K562 (cell line): ENCODE measurements around the gene ZFAND2B. TPM values are rescaled to one million over a fixed set of nuclear protein-coding genes. Genes with fewer than 3 reads are reported as not detected.

ENCODE experiments used
- BACH1 ChIP-seq: fragments of 200-800 bp; sonication (Bioruptor generic); IDR thresholded peaks from 2 replicates; pipeline ENCODE4 v1.6.1; 2016; ENCODE audit warnings: missing genetic modification characterization, missing compliant biosample characterization
- CBX2 ChIP-seq: fragments of 200-600 bp; sonication (generic); IDR thresholded peaks from one replicate; pipeline ENCODE4 v1.6.1; 2012; ENCODE audit warnings: mild to moderate bottlenecking, low read length, inconsistent platforms; ENCODE audit not compliant: insufficient read depth, poor library complexity, severe bottlenecking
- DMBX1 ChIP-seq: fragments of 250-450 bp; sonication (Bioruptor Pico); IDR thresholded peaks from 2 replicates; pipeline ENCODE4 v1.8.0; 2022; ENCODE audit warnings: inconsistent platforms, mild to moderate bottlenecking, moderate library complexity, borderline replicate concordance
- HLTF ChIP-seq: fragments of 450-650 bp; IDR thresholded peaks from 2 replicates; pipeline ENCODE4 v1.6.1; 2016
- HSF4 ChIP-seq: fragments of 250-450 bp; sonication (Bioruptor Pico); IDR thresholded peaks from 2 replicates; pipeline ENCODE4 v2.1.2; 2022; ENCODE audit warnings: mild to moderate bottlenecking, moderate library complexity, borderline replicate concordance
- JUNB ChIP-seq: fragments of 450-650 bp; formaldehyde crosslinking; conservative IDR thresholded peaks from 2 replicates; pipeline ENCODE4 v1.4.0; 2020; ENCODE audit warnings: mild to moderate bottlenecking
- PHF8 ChIP-seq: fragments of 200-600 bp; sonication (generic); IDR thresholded peaks from 2 replicates; pipeline ENCODE4 v1.6.1; 2012; ENCODE audit warnings: mixed run types, mild to moderate bottlenecking, inconsistent platforms, low read length, moderate library complexity, borderline replicate concordance
- ZNF165 ChIP-seq: fragments of 250-450 bp; sonication (Bioruptor Pico); IDR thresholded peaks from 2 replicates; pipeline ENCODE4 v1.4.0; 2020; ENCODE audit warnings: borderline replicate concordance
- ZNF592 ChIP-seq: fragments of 450-650 bp; IDR thresholded peaks from 2 replicates; pipeline ENCODE4 v1.6.1; 2017; ENCODE audit warnings: antibody characterized with exemption, mild to moderate bottlenecking
- ZNF609 ChIP-seq: sonication (generic); formaldehyde crosslinking; IDR thresholded peaks from 2 replicates; pipeline ENCODE4 v1.8.1; 2023; ENCODE audit warnings: missing genetic modification reagents, mild to moderate bottlenecking, borderline replicate concordance
- polyA plus RNA-seq, 8 experiments: library from polyadenylated mRNA; depleted of rRNA in 4 of 8; stranded (reverse) in 5 of 8; unstranded in 3 of 8; fragments of >200 nt; fragmentation: Nextera tagmentation in 2 of 8; fragmentation: Illumina TruSeq in 1 of 8; extraction: Ambion mirVana in 2 of 8; extraction: Trizol in 1 of 8; gene quantifications; 2 replicates each; pipeline versions ENCODE4 v1.2.1 to v1.2.3, GENCODE V29; 2011 to 2014; ENCODE audit warnings: inconsistent platforms in 1 of 8, missing spikeins in 1 of 8
- total RNA-seq, 7 experiments: library from RNA; depleted of rRNA in 6 of 7; stranded (reverse); fragments of >200 nt in 6 of 7; fragmentation: Illumina TruSeq in 2 of 7; extraction: Trizol in 2 of 7; gene quantifications; 2 replicates each; pipeline versions ENCODE4 v1.2.1 to v1.2.3, GENCODE V29; 2011 to 2021; ENCODE audit warnings: low replicate concordance in 1 of 7
- TF ChIP-seq, protein P1 (sequence below): fragments of 450-650 bp; formaldehyde crosslinking; IDR thresholded peaks from 2 replicates; pipeline ENCODE4 v1.4.0; 2020; ENCODE audit warnings: mild to moderate bottlenecking, moderate library complexity
- TF ChIP-seq, protein P2 (sequence below), 2 experiments: fragments of 450-650 bp; conservative IDR thresholded peaks; 2 replicates each; pipeline ENCODE4 v1.6.1; 2017; ENCODE audit warnings: mild to moderate bottlenecking in 2 of 2, moderate library complexity in 2 of 2

Gene ZFAND2B
- total and polyA plus RNA-seq, 9 of the 15 experiments (the other 6 are each of a cell fraction or from before 2014, with no cell fraction given) = 9.9 to 33.3 (median 26.1) TPM

DNA sequence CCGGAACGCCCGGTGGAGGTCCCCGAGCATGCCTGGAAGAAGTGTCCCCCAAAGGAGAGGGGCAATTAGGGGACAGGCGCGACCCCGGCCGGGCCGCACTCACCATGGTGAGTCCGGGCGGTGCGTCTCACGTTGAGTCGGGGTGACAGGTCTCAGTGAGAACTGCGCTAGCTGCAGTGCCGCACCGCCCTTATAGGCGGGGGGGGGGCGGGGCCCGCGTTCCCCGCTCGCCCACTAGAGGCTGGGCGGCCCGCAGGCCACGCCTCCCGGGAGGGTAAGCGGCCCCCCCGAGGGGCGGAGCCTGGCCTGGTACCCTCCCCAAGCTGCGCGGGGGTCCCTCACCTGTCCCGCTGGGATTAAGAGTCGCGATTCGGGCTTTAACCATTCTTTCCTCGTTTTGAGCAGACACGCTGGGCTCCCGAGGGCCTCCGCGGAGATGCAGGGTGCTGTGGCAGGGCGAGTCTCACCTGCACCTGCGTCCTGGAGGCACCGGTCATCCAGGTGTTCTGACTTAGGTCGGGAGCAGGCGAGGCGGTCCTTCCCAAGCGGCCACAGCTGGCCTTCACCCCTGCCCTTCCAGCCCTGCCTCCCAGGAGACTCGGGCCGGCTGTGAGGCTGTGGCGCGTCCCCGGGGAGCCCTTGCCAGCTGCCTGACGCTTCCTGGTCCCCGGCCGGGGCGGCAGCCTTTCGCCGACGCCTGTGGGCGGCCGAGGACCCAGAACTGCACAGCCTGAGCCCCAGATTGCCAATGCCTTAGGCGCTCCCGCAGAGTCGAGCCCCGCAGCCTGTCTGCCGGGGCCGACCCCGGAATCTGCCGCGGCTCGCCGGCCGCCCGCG is 47.4 kb downstream of the ZFAND2B start, which contains the start of gene TUBA4A (continued):
- no peak for TF ChIP-seq ZNF592
- TF ChIP-seq CBX2 = no peak
- TF ChIP-seq, protein P1, sequence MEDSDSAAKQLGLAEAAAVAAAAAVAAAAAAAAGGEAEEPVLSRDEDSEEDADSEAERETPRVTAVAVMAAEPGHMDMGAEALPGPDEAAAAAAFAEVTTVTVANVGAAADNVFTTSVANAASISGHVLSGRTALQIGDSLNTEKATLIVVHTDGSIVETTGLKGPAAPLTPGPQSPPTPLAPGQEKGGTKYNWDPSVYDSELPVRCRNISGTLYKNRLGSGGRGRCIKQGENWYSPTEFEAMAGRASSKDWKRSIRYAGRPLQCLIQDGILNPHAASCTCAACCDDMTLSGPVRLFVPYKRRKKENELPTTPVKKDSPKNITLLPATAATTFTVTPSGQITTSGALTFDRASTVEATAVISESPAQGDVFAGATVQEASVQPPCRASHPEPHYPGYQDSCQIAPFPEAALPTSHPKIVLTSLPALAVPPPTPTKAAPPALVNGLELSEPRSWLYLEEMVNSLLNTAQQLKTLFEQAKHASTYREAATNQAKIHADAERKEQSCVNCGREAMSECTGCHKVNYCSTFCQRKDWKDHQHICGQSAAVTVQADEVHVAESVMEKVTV (CRISPR knock-in tag) = no peak
- TF ChIP-seq, protein P2, sequence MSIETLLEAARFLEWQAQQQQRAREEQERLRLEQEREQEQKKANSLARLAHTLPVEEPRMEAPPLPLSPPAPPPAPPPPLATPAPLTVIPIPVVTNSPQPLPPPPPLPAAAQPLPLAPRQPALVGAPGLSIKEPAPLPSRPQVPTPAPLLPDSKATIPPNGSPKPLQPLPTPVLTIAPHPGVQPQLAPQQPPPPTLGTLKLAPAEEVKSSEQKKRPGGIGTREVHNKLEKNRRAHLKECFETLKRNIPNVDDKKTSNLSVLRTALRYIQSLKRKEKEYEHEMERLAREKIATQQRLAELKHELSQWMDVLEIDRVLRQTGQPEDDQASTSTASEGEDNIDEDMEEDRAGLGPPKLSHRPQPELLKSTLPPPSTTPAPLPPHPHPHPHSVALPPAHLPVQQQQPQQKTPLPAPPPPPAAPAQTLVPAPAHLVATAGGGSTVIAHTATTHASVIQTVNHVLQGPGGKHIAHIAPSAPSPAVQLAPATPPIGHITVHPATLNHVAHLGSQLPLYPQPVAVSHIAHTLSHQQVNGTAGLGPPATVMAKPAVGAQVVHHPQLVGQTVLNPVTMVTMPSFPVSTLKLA (conservative IDR thresholded peaks at IDR 0.05) = 0 out of 4 replicates have a peak, but pooled peaks of 1 of the 2 experiments have one; percentile 0
- TF ChIP-seq JUNB (CRISPR knock-in tag) = no peak
- TF ChIP-seq ZNF165 = no peak
- no peak for TF ChIP-seq BACH1 (tag)
- no peak for TF ChIP-seq HSF4 (CRISPR knock-in tag)
- TF ChIP-seq ZNF609 = no peak
- no peak for TF ChIP-seq HLTF
- peak; percentile 73; the same call in 1 of the 2 replicates for TF ChIP-seq PHF8
- no peak for TF ChIP-seq DMBX1
